LNCAP (cell line): Measurements from ENCODE around the gene CTSK.

Experiments
- CTCF ChIP-seq: fragments of 450-650 bp; IDR thresholded peaks from 2 replicates; pipeline ENCODE4 v1.5.1; 2017; ENCODE audit warnings: mild to moderate bottlenecking

Gene CTSK

DNA sequence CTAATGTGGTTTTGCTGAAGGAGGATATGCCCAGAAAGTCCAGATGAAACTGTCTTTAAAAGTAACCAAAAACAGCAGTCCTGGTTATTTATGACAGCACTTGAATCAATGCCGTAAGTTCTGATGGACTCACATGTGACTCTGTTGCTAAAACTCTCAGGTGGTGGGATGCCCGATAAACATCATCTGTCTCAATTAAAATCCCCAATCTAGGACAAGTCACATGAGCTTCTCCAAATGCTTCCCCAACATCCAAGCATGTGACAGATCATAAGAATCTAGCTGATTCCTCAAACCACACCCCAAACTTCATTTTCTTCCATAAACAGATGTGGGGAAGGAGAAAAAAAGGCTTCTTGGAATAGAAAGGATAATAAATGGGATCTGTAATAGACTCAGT, 786 bp upstream of the CTSK start:
- no peak for TF ChIP-seq CTCF

GRCh38 chr1:150807249-150808023, 624 bp downstream of the CTSK start:
- no peak for TF ChIP-seq CTCF

- TF ChIP-seq CTCF: no peak
These were observed 2.2 kb downstream of the CTSK start for GRCh38 chr1:150805899-150806298.

- no peak for TF ChIP-seq CTCF
These were observed 3.4 kb downstream of the CTSK start for GRCh38 chr1:150804671-150805070.

GRCh38 chr1:150799089-150799488, 9.0 kb downstream of the CTSK start:
- no peak for TF ChIP-seq CTCF

DNA sequence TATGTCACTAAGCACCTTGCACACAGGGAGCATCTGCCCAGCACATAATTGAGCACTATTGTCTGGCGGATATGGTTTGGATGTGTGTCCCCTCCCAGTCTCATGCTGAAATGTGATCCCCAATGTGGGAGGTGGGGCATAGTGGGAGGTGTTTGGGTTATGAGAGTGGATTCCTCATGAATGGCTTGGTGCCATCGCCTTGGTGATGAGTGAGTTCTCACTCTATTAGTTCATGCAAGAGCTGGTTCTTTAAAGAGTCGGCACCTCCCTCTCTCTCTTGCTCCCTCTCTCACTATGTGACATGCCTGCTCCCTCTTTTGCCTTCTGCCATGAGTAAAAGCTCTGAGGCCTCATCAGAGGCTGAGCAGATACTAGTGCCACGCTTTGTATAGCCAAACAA, 9.5 kb downstream of the CTSK start:
- no peak for TF ChIP-seq CTCF

DNA sequence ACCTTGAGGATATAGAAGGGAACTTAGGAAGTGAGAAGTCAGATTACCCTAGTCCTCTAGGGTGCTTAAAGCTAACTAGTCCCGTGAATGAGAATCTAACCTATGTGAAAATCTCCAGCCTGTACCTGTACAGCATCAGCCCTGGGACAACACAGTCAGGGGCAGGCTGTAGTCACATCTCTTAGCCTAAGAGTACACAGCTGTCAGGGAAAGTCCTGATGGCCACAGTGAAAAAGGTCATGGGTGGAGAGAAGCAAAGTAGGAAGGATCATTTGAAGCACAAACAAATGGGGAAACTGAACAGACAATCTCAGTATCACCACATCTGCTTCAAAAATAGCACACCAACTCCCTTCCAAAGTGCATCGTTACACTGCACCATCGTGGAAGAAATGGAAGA, 11.7 kb downstream of the CTSK start:
- TF ChIP-seq CTCF: no peak

GRCh38 chr1:150793221-150793620, 14.8 kb downstream of the CTSK start:
- no peak for TF ChIP-seq CTCF
